GM21723 (cell line): Measurements from ENCODE around the gene NRXN3.

ENCODE experiments used
- ATAC-seq: cut with Tn5 transposase; IDR thresholded peaks from one replicate; pipeline ENCODE4 v1.9.1; 2021; ENCODE audit warnings: mild to moderate bottlenecking, moderate library complexity; ENCODE audit not compliant: unreplicated experiment

Gene NRXN3

GRCh38 chr14:78173346-78174035 is 3.3 kb downstream of the NRXN3 start:
- ATAC-seq: no peak

- no peak for ATAC-seq
Observed at GRCh38 chr14:78175412-78175811, 5.2 kb downstream of the NRXN3 start.

- no peak for ATAC-seq
Observed at GRCh38 chr14:78178071-78178470, 7.9 kb downstream of the NRXN3 start.

GRCh38 chr14:78178971-78179370 is 8.8 kb downstream of the NRXN3 start:
- no peak for ATAC-seq

- no peak for ATAC-seq
Observed at GRCh38 chr14:78181270-78181669, 11.1 kb downstream of the NRXN3 start.

GRCh38 chr14:78182722-78183121 is 12.5 kb downstream of the NRXN3 start:
- ATAC-seq: no peak

GRCh38 chr14:78184157-78184556 is 14.0 kb downstream of the NRXN3 start:
- no peak for ATAC-seq

GRCh38 chr14:78186277-78186676 is 16.1 kb downstream of the NRXN3 start:
- ATAC-seq: no peak

GRCh38 chr14:78188882-78189281 is 18.7 kb downstream of the NRXN3 start:
- no peak for ATAC-seq

- ATAC-seq: no peak
Observed at GRCh38 chr14:78195431-78195830, 25.3 kb downstream of the NRXN3 start.

GRCh38 chr14:78196323-78196722 is 26.1 kb downstream of the NRXN3 start:
- ATAC-seq: no peak

- ATAC-seq: no peak
Observed at GRCh38 chr14:78197051-78197450, 26.9 kb downstream of the NRXN3 start.

GRCh38 chr14:78202163-78202562 is 32.0 kb downstream of the NRXN3 start:
- no peak for ATAC-seq

- ATAC-seq: no peak
Observed at GRCh38 chr14:78202976-78203375, 32.8 kb downstream of the NRXN3 start.

GRCh38 chr14:78207414-78207813 is 37.2 kb downstream of the NRXN3 start:
- ATAC-seq: no peak

GRCh38 chr14:78220273-78220672 is 50.1 kb downstream of the NRXN3 start:
- no peak for ATAC-seq

- no peak for ATAC-seq
Observed at GRCh38 chr14:78222746-78223145, 52.6 kb downstream of the NRXN3 start.

- ATAC-seq: no peak
Observed at GRCh38 chr14:78227248-78228077, 57.3 kb downstream of the NRXN3 start.

GRCh38 chr14:78228702-78229327 is 58.6 kb downstream of the NRXN3 start:
- no peak for ATAC-seq

- no peak for ATAC-seq
Observed at GRCh38 chr14:78232231-78233000, 62.2 kb downstream of the NRXN3 start.

- no peak for ATAC-seq
Observed at GRCh38 chr14:78238141-78238540, 68.0 kb downstream of the NRXN3 start.
